Stimulated activated naive B cell treated with anti-CD40 and anti-IgM and Interleukin-4, amounts not matched to agents 10 μg/mL and 1 μg/mL and 100 μg/mL, for 72 hours (primary cell): Measurements from ENCODE around the gene RXRA.
A peak's percentile ranks its signal among the peaks of the same experiment; 100 is the strongest.

ENCODE experiments used
- ATAC-seq, 2 donors: fragments of 150-1000 bp; cut with Tn5 transposase; replicated peaks; 2 replicates each; pipeline ENCODE4 v1.10.0; 2021; ENCODE audit warnings: moderate library complexity in 1 of 2
- DNase-seq: peaks from one replicate; pipeline ENCODE4 v3.0.0; 2021
- H3K27ac Mint-ChIP-seq: one replicate; pipeline ENCODE4 v1.8.0; 2022; ENCODE audit warnings: mild to moderate bottlenecking, mixed read lengths
- H3K27me3 Mint-ChIP-seq, 2 donors: one replicate each; pipeline ENCODE4 v1.8.0; 2022; ENCODE audit warnings: mixed read lengths in 2 of 2
- H3K36me3 Mint-ChIP-seq, 2 donors: one replicate each; pipeline ENCODE4 v1.8.0; 2022; ENCODE audit warnings: mixed read lengths in 2 of 2, mild to moderate bottlenecking in 1 of 2
- H3K4me1 Mint-ChIP-seq, 2 donors: one replicate each; pipeline ENCODE4 v1.8.0; 2022; ENCODE audit warnings: mixed read lengths in 2 of 2, mild to moderate bottlenecking in 1 of 2
- H3K4me3 Mint-ChIP-seq, 2 donors: one replicate each; pipeline ENCODE4 v1.8.0; 2022; ENCODE audit warnings: mild to moderate bottlenecking in 2 of 2, mixed read lengths in 2 of 2, moderate library complexity in 1 of 2
- H3K9me3 Mint-ChIP-seq, 2 donors: one replicate each; pipeline ENCODE4 v1.8.0; 2022; ENCODE audit warnings: mixed read lengths in 2 of 2, mild to moderate bottlenecking in 1 of 2

RXRA gene

GRCh38 chr9:134413112-134413715 is 87.0 kb downstream of the RXRA start:
- H3K4me1 Mint-ChIP-seq: peaks cover 12 to 36% of the 10 kb centered on the region in 2 donors
- H3K36me3 Mint-ChIP-seq: no peaks in the 10 kb centered on the region
- H3K27ac Mint-ChIP-seq: no peak overlapping the region
- no peaks in the 10 kb centered on the region for H3K9me3 Mint-ChIP-seq
- DNase-seq: no peak
- peak in 1 of 2 donors; percentile 16 for ATAC-seq
- peaks cover 9 to 30% of the 10 kb centered on the region in 2 donors for H3K27me3 Mint-ChIP-seq
- no peak overlapping the region for H3K4me3 Mint-ChIP-seq

- H3K4me1 Mint-ChIP-seq: peaks cover 9 to 28% of the 10 kb centered on the region in 2 donors
- ATAC-seq: no peak
- no peak for DNase-seq
- H3K9me3 Mint-ChIP-seq: no peaks in the 10 kb centered on the region
- no peak overlapping the region for H3K4me3 Mint-ChIP-seq
- no peaks in the 10 kb centered on the region for H3K36me3 Mint-ChIP-seq
- no peak overlapping the region for H3K27ac Mint-ChIP-seq
- peaks cover 6 to 25% of the 10 kb centered on the region in 2 donors for H3K27me3 Mint-ChIP-seq
Observed at GRCh38 chr9:134413890-134414623, 87.8 kb downstream of the RXRA start.

GRCh38 chr9:134414900-134415425 is 88.7 kb downstream of the RXRA start:
- Mint-ChIP-seq H3K9me3 (no peaks in the 10 kb centered on the region), H3K27ac (no peak overlapping the region), H3K4me3 (no peak overlapping the region), H3K27me3 (peaks cover 2 to 20% of the 10 kb centered on the region in 2 donors), H3K36me3 (no peaks in the 10 kb centered on the region), H3K4me1 (peaks cover 6 to 18% of the 10 kb centered on the region in 2 donors)
- DNase-seq (no peak), ATAC-seq (no peak)

- Mint-ChIP-seq H3K4me1 (peaks cover 6 to 13% of the 10 kb centered on the region in 2 donors), H3K4me3 (no peak overlapping the region), H3K27ac (no peak overlapping the region), H3K27me3 (peaks cover 0 to 13% of the 10 kb centered on the region in 2 donors), H3K36me3 (peaks cover 0 to 4% of the 10 kb centered on the region in 2 donors), H3K9me3 (no peaks in the 10 kb centered on the region)
- DNase-seq: no peak
- no peak for ATAC-seq
Observed at GRCh38 chr9:134416385-134417015, 90.2 kb downstream of the RXRA start.

GRCh38 chr9:134418354-134418753 is 92.1 kb downstream of the RXRA start:
- DNase-seq (no peak), ATAC-seq (no peak)
- Mint-ChIP-seq H3K27ac (no peak overlapping the region), H3K4me3 (no peak overlapping the region), H3K36me3 (peaks cover 0 to 5% of the 10 kb centered on the region in 2 donors), H3K4me1 (peaks cover 3 to 7% of the 10 kb centered on the region in 2 donors), H3K9me3 (no peaks in the 10 kb centered on the region), H3K27me3 (peaks cover 0 to 13% of the 10 kb centered on the region in 2 donors)

GRCh38 chr9:134419000-134419683 is 92.9 kb downstream of the RXRA start:
- peaks cover 0 to 5% of the 10 kb centered on the region in 2 donors for H3K36me3 Mint-ChIP-seq
- no peak overlapping the region for H3K4me3 Mint-ChIP-seq
- H3K27ac Mint-ChIP-seq: no peak overlapping the region
- no peak for DNase-seq
- H3K4me1 Mint-ChIP-seq: peaks cover 3 to 6% of the 10 kb centered on the region in 2 donors
- no peak for ATAC-seq
- peaks cover 0 to 13% of the 10 kb centered on the region in 2 donors for H3K27me3 Mint-ChIP-seq
- no peaks in the 10 kb centered on the region for H3K9me3 Mint-ChIP-seq

GRCh38 chr9:134419684-134420076 is 93.4 kb downstream of the RXRA start:
- Mint-ChIP-seq H3K4me1 (peaks cover 3 to 6% of the 10 kb centered on the region in 2 donors), H3K36me3 (peaks cover 0 to 5% of the 10 kb centered on the region in 2 donors), H3K27ac (no peak overlapping the region), H3K4me3 (no peak overlapping the region), H3K9me3 (no peaks in the 10 kb centered on the region), H3K27me3 (peaks cover 0 to 13% of the 10 kb centered on the region in 2 donors)
- ATAC-seq (peak; percentile 67 to 69), DNase-seq (no peak)

GRCh38 chr9:134420281-134420845 is 94.1 kb downstream of the RXRA start:
- peaks cover 3 to 6% of the 10 kb centered on the region in 2 donors for H3K4me1 Mint-ChIP-seq
- ATAC-seq (no peak), DNase-seq (no peak)
- no peak overlapping the region for H3K27ac Mint-ChIP-seq
- no peaks in the 10 kb centered on the region for H3K9me3 Mint-ChIP-seq
- peaks cover 0 to 5% of the 10 kb centered on the region in 2 donors for H3K36me3 Mint-ChIP-seq
- peaks cover 0 to 11% of the 10 kb centered on the region in 2 donors for H3K27me3 Mint-ChIP-seq
- no peak overlapping the region for H3K4me3 Mint-ChIP-seq

- Mint-ChIP-seq H3K27ac (no peak overlapping the region), H3K36me3 (peaks cover 0 to 5% of the 10 kb centered on the region in 2 donors), H3K4me3 (no peak overlapping the region), H3K9me3 (no peaks in the 10 kb centered on the region), H3K27me3 (peaks cover 0 to 5% of the 10 kb centered on the region in 2 donors), H3K4me1 (peaks cover 1 to 3% of the 10 kb centered on the region in 2 donors)
- DNase-seq: no peak
- peak in 1 of 2 donors; percentile 16 for ATAC-seq
Observed at GRCh38 chr9:134420974-134421432, 94.7 kb downstream of the RXRA start.

- Mint-ChIP-seq H3K27me3 (peaks cover 0 to 2% of the 10 kb centered on the region in 2 donors), H3K36me3 (peaks cover 0 to 5% of the 10 kb centered on the region in 2 donors), H3K4me3 (no peak overlapping the region), H3K27ac (no peak overlapping the region), H3K4me1 (peaks cover 0 to 1% of the 10 kb centered on the region in 2 donors), H3K9me3 (no peaks in the 10 kb centered on the region)
- DNase-seq (no peak), ATAC-seq (no peak)
Observed at GRCh38 chr9:134421888-134422287, 95.6 kb downstream of the RXRA start.

- Mint-ChIP-seq H3K27me3 (no peaks in the 10 kb centered on the region), H3K4me1 (peaks cover 0 to 1% of the 10 kb centered on the region in 2 donors), H3K9me3 (no peaks in the 10 kb centered on the region), H3K36me3 (peaks cover 0 to 5% of the 10 kb centered on the region in 2 donors), H3K27ac (no peak overlapping the region), H3K4me3 (no peak overlapping the region)
- no peak for ATAC-seq
- DNase-seq: no peak
Observed at GRCh38 chr9:134422301-134423090, 96.2 kb downstream of the RXRA start.

GRCh38 chr9:134423166-134423565 is 96.9 kb downstream of the RXRA start:
- Mint-ChIP-seq H3K27ac (no peak overlapping the region), H3K27me3 (no peaks in the 10 kb centered on the region), H3K4me3 (no peak overlapping the region), H3K4me1 (peaks cover 0 to 1% of the 10 kb centered on the region in 2 donors), H3K9me3 (no peaks in the 10 kb centered on the region), H3K36me3 (peaks cover 0 to 5% of the 10 kb centered on the region in 2 donors)
- ATAC-seq (no peak), DNase-seq (no peak)

- Mint-ChIP-seq H3K27me3 (no peaks in the 10 kb centered on the region), H3K9me3 (no peaks in the 10 kb centered on the region), H3K36me3 (peaks cover 0 to 5% of the 10 kb centered on the region in 2 donors), H3K27ac (no peak overlapping the region), H3K4me3 (no peak overlapping the region), H3K4me1 (peaks cover 0 to 1% of the 10 kb centered on the region in 2 donors)
- DNase-seq: no peak
- ATAC-seq: no peak
Observed at GRCh38 chr9:134423749-134424148, 97.5 kb downstream of the RXRA start.
